Osteoblast (primary cell): Measurements from ENCODE around the gene ATP6V0A4. TPM values are rescaled to one million over a fixed set of nuclear protein-coding genes. Genes with fewer than 3 reads are reported as not detected.

Experiments
- DNase-seq: peaks from one replicate; pipeline ENCODE4 v3.0.0; 2011; ENCODE audit warnings: low spot score, mixed read lengths; ENCODE audit not compliant: insufficient read length; ENCODE audit errors: missing footprints
- H2AFZ ChIP-seq: 2 replicates; pipeline ENCODE4 v1.6.0; 2011; ENCODE audit warnings: mild to moderate bottlenecking, low read length
- H3K27ac ChIP-seq: 2 replicates; pipeline ENCODE4 v1.5.1; 2011; ENCODE audit warnings: mild to moderate bottlenecking, low read depth, low read length, moderate library complexity
- H3K27me3 ChIP-seq: 2 replicates; pipeline ENCODE4 v1.6.0; 2012; ENCODE audit warnings: mild to moderate bottlenecking, control low read depth, inconsistent platforms, low read length, moderate library complexity; ENCODE audit not compliant: insufficient read depth
- H3K36me3 ChIP-seq: 2 replicates; pipeline ENCODE4 v1.5.1; 2011; ENCODE audit warnings: mild to moderate bottlenecking, low read length, control low read depth, moderate library complexity; ENCODE audit not compliant: insufficient read depth
- H3K4me1 ChIP-seq: 2 replicates; pipeline ENCODE4 v1.5.1; 2011; ENCODE audit warnings: mild to moderate bottlenecking, low read length, control low read depth, moderate library complexity; ENCODE audit not compliant: insufficient read depth
- H3K4me2 ChIP-seq: 2 replicates; pipeline ENCODE4 v1.6.0; 2011; ENCODE audit warnings: mild to moderate bottlenecking, low read length; ENCODE audit not compliant: insufficient read depth
- H3K4me3 ChIP-seq: fragments of 200-600 bp; sonication (generic); 3 replicates; pipeline ENCODE4 v1.5.1; 2012; ENCODE audit warnings: mild to moderate bottlenecking, low read length, inconsistent platforms; ENCODE audit not compliant: insufficient read depth
- H3K79me2 ChIP-seq: 2 replicates; pipeline ENCODE4 v1.6.0; 2012; ENCODE audit warnings: mild to moderate bottlenecking, low read length, control low read depth, inconsistent platforms; ENCODE audit not compliant: insufficient read depth
- H3K9me3 ChIP-seq: 2 replicates; pipeline ENCODE4 v1.5.1; 2011; ENCODE audit warnings: low read depth, low read length, control low read depth
- H4K20me1 ChIP-seq: 2 replicates; pipeline ENCODE4 v1.6.0; 2012; ENCODE audit warnings: mild to moderate bottlenecking, low read length, control low read depth; ENCODE audit not compliant: insufficient read depth
- CTCF ChIP-seq: IDR thresholded peaks from 2 replicates; pipeline ENCODE4 v1.5.1; 2011; ENCODE audit warnings: mild to moderate bottlenecking, low read depth, low read length, moderate library complexity; ENCODE audit errors: extremely low read depth
- total RNA-seq: library from RNA; depleted of rRNA; stranded (reverse); fragments of >200 nt; gene quantifications from 2 replicates; pipeline ENCODE4 v1.2.3, GENCODE V29; 2012

Gene ATP6V0A4
- total RNA-seq, 1 donor: under 0.01 TPM

- Histone ChIP-seq H2AFZ (no peak overlapping the region), H3K27me3 (no peaks in the 10 kb centered on the region), H3K4me3 (no peak overlapping the region), H3K4me1 (no peaks in the 10 kb centered on the region), H3K4me2 (no peak overlapping the region), H3K36me3 (no peaks in the 10 kb centered on the region), H4K20me1 (no peaks in the 10 kb centered on the region), H3K27ac (no peak overlapping the region), H3K9me3 (no peaks in the 10 kb centered on the region), H3K79me2 (no peaks in the 10 kb centered on the region)
- DNase-seq: no peak
- no peak for TF ChIP-seq CTCF
These were observed 6.6 kb upstream of the ATP6V0A4 start for GRCh38 chr7:138804618-138805017.

- TF ChIP-seq CTCF: no peak
- Histone ChIP-seq H3K27ac (no peak overlapping the region), H4K20me1 (no peaks in the 10 kb centered on the region), H3K27me3 (no peaks in the 10 kb centered on the region), H2AFZ (no peak overlapping the region), H3K4me1 (no peaks in the 10 kb centered on the region), H3K36me3 (no peaks in the 10 kb centered on the region), H3K9me3 (no peaks in the 10 kb centered on the region), H3K79me2 (no peaks in the 10 kb centered on the region), H3K4me3 (no peak overlapping the region), H3K4me2 (no peak overlapping the region)
- DNase-seq: no peak
These were observed 4.7 kb upstream of the ATP6V0A4 start for GRCh38 chr7:138802706-138803105.

GRCh38 chr7:138801256-138801655 lies 3.3 kb upstream of the ATP6V0A4 start:
- no peak for DNase-seq
- no peaks in the 10 kb centered on the region for H3K4me1 ChIP-seq
- H3K4me3 ChIP-seq: no peak overlapping the region
- no peak for TF ChIP-seq CTCF
- no peak overlapping the region for H2AFZ ChIP-seq
- H3K9me3 ChIP-seq: no peaks in the 10 kb centered on the region
- H3K4me2 ChIP-seq: no peak overlapping the region
- H3K27me3 ChIP-seq: no peaks in the 10 kb centered on the region
- H3K27ac ChIP-seq: no peak overlapping the region
- H4K20me1 ChIP-seq: no peaks in the 10 kb centered on the region
- H3K36me3 ChIP-seq: no peaks in the 10 kb centered on the region
- H3K79me2 ChIP-seq: no peaks in the 10 kb centered on the region

- H3K9me3 ChIP-seq: no peaks in the 10 kb centered on the region
- H4K20me1 ChIP-seq: no peaks in the 10 kb centered on the region
- no peaks in the 10 kb centered on the region for H3K4me1 ChIP-seq
- no peak overlapping the region for H3K27ac ChIP-seq
- H3K27me3 ChIP-seq: no peaks in the 10 kb centered on the region
- H3K4me3 ChIP-seq: no peak overlapping the region
- H3K79me2 ChIP-seq: no peaks in the 10 kb centered on the region
- H3K4me2 ChIP-seq: no peak overlapping the region
- H2AFZ ChIP-seq: no peak overlapping the region
- no peaks in the 10 kb centered on the region for H3K36me3 ChIP-seq
- TF ChIP-seq CTCF: no peak
- DNase-seq: no peak
These were observed 1.5 kb upstream of the ATP6V0A4 start for GRCh38 chr7:138799336-138800000.
